NCI-H345 treated with DMSO at 0.1 percent for 48 hours (cell line): ENCODE data around the gene ST6GAL1.

ENCODE experiments used
- DNase-seq: peaks from one replicate; lab custom pipeline; 2025; ENCODE audit not compliant: unreplicated experiment; lab: John Stamatoyannopoulos, UW

ST6GAL1 gene

DNA sequence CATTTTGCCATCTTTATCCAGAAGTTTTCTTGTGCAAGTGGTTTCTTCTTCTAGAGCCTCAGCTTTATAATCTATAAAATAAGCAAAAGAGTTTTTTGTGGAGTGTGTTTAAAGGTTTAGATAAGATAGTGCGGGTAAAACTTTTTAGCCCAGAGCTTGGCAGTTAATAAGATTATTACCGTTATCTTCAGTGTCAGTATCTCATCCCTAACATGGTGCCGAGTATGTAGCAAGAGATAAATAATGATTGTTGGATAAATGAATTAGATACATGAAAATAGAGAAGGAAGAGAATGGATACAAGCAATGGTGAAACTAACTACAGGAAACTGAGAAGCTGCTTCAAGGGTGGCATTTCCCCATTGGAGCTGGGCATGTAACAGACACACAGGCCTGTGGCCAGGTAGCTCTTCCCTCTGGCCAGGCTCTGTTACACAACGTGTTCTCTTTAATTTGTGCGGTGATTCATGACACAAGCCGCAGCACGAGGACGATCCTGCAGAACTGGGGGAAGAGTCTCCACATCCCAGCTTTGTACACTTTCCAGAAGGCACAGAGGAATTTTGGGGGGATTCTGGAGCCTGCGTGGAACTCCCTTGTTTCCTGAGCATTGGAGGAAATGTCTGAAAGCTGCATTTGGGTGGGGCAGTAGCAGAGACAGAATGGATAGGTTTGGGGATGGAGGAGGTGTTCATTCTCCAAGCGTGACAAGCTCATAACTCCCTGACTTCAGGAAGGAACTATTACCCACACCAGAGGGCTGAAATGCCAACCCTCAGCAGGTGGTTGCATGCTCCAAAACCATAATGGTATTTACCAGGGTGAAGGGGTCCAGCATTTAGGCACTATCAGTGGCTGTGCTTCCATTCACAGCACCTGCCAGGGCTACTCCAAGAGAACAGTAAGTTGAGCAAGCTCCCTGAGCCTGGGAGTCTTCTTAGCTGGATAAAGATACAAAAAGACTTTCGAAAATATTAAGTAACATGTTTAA lies 14.2 kb upstream of the ST6GAL1 start:
- no peak for DNase-seq

DNA sequence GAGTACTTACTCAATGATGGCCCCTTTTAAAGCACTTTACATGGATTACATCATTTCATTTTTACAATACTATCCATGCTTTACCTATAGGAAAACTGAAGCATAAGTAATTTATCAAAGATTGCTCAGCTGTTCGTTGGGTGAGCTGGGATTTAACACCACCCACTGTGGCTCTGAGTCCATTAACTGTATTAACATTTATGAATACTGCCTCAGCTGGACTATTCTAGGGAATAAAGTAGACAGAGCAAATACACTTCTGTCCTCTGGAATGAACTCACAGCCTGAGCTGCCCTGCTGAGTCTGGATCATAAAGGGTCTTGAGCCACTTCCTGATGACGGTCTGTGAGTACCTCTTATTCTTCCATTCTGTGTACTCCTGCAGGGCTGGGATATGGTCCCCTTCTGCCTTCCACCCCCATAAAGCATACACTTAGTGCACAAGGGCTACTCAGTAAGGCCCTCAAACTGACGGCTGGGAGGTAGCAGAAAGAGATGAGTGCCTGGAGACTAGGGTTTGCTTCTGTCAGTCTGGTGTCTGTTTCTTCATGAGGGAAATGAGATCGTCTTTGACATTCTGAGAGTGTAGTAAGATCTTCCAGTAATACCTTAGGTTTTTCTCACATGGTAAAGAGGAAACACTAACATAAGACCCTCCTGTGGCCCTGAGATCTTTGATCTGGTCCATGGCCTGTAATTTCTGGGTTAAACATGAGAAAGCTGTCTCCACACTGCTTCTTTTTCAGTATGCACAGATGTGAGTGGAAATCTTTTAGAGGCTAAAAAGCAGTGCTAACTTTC lies 12.6 kb upstream of the ST6GAL1 start:
- no peak for DNase-seq

DNA sequence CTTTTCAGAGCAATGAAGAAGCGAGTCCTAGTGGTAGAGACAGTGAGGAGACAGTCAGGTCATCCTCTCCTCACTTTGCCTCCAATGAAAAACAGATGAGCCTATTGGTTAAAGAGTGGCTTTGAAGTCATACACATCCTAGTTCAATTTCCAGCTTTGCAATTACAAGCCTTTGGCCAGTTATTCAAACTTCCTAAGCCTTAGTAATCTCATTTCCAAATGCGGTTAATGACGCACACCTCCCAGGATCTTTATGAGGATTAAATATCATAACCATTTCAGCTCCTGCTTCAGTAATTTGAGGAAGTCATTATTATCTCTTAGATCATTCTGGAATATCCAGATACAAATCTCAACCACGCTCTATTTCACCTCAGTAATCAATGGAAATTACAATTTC lies 10.0 kb upstream of the ST6GAL1 start:
- no peak for DNase-seq

DNA sequence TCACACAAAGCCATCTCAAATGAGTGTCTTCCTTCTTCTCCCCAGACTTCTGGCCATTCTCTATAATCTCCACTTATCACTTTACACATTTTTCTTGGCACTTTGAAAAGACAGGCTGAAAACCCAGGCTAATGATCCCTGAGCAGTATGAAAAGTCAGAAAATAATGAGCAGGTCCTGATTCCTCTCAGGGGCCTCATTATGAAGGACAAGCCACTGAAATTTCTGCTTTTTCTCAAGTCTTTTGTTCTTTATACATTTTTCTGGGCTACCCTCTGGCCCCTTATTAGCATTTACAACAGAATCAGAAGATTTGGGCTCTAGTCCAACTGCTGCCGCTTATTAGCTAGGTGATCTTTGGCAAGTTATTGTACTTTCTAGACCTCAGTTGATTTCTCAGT lies 9.5 kb upstream of the ST6GAL1 start:
- no peak for DNase-seq

DNA sequence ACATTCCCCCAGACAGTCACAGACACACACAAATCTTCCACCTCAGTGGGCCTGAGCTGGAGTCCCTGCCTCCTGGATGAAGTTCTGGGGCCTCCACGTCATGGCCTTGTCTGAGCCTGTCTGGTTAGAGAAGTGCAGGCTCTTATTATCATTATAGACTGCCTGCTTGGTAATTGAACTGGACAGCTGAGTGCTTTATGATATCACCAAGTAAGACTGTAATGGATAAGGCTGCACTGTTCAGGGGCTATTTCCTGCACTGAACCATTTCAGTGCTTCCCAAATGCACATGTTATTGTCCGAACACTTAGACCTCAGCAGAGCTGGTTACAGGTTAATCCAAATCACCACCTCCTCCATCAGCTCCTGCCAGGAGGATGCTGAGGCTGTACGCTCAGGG lies 8.7 kb upstream of the ST6GAL1 start:
- DNase-seq, result no peak

DNA sequence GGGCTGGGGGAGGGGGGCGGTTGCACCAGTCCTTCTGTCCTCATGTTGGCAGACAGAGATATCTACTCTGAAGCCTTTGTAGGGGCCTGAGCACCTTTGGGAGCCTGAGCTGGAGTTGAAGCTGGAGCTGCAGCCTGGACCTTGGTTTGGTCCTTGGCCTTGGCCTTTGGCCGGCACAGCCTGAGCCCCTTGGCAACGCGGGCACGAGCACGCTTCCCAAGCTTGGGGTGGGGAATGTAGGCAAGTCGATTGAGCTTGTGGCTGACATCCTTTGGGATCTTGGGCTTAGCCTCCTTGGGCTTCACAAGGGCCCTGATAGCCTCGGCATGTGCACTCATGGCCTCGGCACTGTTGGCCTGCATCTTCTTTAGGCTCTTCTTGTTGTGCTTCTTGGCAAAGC lies 8.1 kb upstream of the ST6GAL1 start:
- no peak for DNase-seq

DNA sequence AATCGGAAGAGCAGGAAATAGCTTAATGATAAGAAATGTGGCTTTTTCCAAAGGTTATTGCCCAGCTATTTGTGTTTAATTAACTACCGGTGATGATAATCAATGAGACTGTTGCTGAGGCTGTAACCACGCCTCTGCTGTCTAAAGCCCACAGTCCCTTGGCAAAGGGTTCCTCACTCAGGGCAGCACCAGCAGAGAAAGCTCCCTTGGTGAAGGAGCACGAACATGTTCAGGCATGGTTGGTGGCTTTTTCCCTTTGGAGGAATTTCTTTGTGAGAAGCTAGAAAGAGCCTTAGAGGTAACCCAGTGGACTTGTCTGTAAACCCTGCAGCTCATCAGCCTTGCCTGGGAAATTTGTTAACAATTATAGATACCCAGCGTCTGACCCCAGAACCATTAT lies 7.5 kb upstream of the ST6GAL1 start:
- DNase-seq, result no peak

DNA sequence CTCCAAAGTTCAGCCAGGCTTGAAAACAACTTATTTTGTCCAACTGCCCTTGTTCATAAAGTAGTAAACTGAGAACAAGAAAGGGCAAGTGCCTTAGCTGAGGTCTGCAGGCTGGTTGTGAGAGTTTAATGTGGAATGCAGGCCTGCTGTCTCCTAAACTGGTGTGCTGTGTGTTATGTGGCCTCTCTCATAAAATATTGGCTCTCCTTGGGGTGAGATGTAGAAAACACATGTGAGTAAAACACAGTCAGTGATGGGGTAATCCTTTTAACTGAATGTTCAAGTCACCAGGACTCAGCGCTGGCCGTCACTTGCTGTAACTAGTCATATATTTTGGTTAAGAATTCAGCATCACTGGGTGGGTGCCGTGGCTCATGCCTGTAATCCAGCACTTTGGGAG lies 7.1 kb upstream of the ST6GAL1 start:
- no peak for DNase-seq

DNA sequence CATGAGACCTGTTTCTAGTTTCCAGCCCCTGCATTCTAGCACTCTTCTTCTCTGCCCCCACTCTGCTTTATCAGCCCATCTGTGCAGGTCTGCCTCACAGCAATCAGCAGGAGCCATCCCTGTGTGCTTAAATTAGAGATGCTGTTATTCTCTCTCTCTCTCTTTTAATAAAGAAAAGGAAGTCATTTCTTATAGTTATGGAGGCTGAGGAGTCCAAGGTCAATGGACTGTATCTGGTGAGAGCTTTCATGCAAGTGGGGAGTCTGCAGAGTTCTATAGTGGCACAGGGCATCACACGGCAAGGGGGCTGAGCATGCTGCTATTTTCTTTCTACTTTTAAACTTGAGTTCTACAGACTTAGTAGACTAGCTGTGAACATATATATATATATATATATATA lies 4.5 kb upstream of the ST6GAL1 start:
- no peak for DNase-seq

DNA sequence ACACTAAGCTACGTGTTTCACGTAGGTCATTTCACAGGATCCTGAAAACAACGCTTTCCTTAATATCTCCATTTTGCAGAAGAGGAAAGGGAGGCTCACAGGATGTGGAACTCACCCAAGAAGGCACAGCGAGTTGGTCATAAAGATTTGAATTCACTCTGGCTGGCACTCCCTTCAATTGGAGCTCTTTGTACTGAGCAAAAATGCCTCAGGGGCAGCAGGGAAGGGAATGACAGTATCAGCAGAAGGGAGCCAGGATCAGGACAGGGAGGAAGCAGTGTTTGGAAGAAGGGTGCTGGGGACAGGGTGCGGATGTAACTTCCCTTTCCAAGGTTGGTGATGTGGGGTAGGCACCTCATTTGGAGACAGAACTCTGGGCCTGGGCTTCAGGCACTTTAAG lies 1.1 kb upstream of the ST6GAL1 start:
- DNase-seq, result no peak

DNA sequence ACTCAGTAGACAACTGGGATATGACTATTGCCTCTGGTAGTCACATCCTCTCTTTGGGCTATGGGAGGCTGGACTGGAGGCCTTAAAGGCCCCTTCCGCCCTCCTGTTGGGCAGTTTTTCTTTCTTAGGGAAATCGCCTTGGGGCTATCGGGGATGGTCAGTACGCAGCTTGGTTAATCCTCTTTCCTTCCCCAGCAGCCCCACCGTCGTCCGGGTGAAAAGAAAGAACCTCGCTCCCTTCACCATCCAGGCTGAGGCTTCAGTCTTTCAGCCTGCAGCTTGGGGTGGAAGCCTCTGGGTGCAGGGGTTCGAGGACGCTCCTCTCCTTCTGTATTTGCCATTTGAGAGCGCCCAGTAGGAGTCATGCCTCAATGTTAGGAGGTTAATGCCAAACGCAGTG lies 641 bp upstream of the ST6GAL1 start:
- DNase-seq, result no peak

DNA sequence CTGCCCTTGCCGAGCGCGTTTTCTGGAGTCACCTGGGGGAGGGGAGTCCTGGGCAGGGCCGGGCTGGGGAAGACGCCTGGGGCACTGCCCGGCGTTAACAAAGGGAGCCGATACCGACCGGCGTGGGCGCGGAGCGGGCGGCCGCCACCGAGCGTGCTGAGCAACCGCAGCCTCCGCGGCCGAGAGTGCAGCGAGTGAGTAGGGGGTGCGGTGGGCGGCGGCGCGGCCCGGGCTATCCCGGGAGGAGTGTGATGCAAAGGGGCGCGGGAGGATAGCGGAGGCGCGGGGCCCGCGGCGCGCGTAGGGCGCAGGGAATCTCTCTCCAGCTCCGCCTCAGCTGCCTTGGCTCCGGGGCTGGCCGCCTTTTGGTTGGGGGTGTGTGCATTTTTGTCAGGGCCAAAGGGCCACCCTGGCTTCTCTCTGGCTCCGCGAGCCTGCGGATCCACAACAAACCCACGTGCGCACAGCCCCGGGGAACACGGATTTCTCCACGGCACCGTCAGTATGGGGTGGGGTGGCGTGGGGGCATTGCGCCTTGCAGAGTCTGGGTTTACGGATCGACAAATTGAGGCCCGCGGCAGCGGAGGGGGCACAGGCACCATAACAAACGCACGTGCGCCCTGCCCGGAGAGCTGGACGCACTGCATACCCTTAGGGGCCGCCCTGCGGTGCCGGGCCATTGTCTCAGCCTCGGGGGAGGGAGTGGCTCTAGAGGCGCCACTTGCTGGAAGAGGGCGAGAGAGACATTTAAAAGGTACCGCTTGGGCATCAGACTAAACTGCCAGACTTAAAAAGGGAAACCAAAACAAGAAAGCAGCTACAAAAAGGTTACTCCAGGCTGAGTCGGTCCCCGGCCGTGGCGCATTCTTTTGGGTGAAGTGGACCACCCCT lies 560 bp downstream of the ST6GAL1 start:
- peak; percentile 24 for DNase-seq

DNA sequence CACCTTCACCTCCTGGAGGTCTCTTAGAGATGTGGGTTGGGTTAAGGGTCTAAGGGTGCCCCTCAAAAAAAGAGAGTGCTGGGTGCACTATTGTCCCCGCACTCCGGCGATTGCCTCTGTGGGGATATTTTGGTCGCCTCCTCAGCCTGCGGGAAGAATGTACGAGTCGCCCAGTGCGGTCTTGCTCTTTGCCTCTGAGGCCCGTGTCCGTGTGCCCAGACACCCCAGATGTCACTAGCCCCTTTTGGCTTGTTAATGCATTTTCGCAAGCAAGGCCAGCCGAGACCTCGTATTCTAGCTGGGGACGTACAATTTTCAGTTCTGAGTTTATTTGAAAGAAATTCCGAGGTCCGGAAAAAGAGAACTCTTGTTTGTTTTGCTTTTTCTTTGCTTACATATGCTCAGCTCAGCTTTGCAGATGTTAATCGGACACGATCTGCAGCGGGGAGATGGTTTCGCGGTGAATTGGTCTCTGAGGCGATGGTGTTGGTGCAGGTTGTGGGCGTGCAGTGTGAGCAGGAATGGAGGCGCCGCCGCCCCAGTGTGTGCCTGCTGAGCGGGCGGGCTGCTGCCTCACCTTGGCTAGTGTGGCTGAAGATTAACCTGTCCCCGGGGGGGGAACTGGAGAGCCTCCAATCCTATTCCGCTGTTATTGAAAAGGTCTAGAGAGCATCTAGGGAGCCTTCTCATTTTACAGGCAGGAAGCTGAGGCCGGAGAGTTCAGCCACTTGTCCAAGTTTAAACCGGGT lies 1.4 kb downstream of the ST6GAL1 start:
- no peak for DNase-seq

DNA sequence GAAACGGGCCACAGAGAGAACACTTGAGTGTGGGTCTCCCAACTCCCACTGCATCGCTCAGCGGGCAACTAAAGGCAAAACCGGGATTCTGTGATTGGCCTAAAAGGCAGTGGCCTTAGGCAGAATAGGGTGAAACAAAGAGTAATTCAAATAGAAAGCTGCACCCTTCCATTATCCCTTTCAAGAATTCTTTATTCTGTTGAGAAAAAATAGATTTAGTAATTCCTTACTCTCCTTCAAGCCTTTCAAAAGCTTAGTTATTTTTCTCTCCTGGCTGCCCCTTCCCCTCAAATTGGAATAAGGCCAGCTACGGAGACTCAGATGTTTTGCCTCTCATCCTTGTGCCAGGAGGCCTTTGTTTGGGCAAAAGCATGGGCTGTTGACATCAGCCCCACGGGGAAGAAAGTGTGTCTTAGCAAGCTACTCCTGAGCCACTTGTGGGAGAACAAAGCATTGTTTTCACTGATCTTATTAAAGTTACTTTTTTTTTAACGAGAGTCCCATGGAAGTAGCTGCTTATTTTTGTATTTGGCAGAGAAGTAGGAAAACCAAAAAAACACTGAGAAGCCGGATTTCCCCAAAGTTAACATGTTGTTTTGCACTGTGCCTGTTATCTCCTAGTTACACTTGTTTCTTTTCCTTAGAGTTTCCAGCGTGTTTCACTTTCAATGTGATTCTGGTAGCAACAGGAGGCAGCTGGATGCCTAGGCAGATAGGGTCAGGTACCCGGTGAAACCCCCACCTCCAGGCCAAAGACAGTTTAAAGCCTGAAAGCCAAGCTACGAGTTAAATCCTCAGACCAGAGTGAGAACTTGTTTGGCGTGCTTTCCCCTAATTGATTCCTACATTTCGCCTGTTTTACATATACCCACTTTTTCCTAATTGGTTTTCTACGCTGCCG lies 2.2 kb downstream of the ST6GAL1 start:
- peak; percentile 13 for DNase-seq

DNA sequence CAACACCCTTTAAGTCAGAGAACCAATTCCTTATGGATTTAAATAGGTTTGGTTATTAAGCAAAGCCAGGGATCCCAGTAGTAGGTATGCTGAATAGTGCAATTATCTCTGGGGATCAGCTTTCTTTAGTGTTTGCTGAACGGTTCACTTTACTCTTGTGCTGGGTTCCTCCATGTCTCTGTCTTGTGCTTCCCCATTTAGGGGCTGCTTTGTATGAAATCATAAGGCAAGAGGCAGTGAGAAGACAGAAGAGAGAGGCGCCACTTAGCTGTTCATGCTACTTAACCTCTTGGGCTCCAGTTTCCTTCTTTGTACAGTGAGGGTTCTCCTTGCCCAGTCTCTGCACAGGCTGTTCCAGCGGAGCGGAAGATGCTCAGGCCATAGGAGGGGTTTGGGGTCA lies 3.5 kb downstream of the ST6GAL1 start:
- no peak for DNase-seq

DNA sequence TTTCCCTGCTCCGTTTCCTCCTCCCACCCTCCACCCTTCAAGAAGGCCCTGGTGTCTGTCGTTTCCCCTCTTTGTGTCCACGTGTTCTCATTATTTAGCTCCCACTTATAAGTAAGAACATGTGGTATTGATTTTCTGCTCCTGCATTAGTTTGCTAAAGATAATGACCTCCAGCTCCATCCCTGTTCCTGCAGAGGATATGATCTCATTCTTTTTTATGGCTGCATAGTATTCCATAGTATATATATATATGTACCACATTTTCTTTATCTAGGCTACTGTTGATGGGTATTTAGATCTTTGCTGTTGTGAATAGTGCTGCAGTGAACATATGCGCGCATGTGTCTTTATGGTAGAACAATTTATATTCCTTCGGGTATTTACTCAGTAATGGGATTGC lies 4.8 kb downstream of the ST6GAL1 start:
- no peak for DNase-seq

DNA sequence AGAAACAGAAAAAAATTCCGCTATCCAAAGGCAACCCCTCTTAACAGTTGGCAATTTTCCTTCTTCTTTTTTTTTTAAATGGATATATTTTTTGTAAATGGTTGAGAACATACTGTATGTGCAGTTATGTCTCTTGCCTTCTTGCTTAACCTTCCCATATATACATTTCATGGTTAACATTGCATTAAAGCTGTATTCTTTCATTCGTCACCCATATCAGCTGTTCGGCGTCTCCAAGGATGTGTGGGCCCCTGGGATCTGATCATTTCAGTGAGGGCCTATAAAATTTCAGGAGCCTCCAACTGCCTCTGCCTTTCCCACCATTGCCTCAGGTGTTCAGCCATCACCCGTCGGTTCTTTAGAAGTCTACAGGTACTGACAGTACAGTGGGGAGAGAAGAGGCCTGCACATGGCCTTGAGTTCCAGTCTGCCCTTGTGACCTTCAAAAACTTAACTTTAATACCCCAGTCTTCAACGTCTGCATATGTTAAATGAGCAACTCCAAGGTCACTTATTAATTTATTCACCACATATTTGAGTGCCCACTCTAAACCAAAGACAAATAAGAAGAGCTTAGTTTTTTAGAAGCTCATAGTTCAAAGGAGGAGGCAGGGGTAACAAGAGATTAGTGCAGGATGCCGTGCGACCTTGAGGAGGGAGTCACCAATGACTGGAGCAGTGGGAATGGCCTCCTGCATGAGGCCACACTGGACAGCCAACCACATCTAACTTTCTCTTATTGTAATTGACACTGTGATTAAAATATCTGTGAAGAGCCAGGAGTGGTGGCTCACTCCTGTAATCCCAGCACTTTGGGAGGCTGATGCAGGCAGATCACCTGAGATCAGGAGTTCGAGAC lies 6.9 kb downstream of the ST6GAL1 start:
- DNase-seq, result no peak

DNA sequence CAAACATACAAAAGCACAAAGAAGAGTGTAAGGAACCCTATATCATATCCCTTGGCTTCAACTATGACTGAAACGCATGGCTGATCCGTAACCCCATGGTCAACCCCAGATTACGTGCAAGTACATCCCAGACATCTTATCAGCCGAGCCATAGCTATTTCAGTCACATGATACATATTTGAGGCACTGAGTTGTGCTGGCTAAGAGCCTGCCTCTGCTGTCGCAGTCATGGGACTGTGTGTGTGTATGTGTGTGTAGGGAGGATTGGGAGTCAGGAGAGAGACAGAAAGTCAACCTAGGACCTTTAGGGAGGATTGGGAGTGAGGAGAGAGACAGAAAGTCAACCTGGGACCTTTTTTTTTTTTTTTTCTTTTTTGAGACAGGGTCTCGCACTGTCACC lies 8.4 kb downstream of the ST6GAL1 start:
- DNase-seq, result no peak

DNA sequence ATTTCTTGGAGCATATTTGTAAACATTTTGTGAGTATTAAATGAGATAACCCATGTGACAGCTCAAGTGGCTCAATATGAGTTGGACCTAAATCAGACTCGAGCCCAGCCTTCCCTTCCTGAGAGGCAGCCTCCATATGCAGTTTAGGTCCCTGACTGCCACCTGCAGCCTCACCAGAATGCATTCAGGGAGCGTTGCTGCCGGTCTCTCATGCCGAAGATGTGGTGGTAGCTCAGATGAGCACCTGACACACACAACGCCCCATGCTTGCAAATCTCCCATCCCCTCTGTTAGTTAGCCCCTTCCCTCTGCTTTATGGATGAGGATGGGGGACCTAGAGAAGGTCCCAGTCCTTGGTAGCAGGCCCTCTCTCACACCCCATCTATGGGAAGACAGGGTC lies 9.2 kb downstream of the ST6GAL1 start:
- DNase-seq, result no peak
